ENCODE data around the gene SVBP. TPM values are rescaled to one million over a fixed set of nuclear protein-coding genes. Genes with fewer than 3 reads are reported as not detected.

Gene SVBP
- total RNA-seq, 2 experiments from 2014 or later = 19.8 to 20.6 TPM

DNA sequence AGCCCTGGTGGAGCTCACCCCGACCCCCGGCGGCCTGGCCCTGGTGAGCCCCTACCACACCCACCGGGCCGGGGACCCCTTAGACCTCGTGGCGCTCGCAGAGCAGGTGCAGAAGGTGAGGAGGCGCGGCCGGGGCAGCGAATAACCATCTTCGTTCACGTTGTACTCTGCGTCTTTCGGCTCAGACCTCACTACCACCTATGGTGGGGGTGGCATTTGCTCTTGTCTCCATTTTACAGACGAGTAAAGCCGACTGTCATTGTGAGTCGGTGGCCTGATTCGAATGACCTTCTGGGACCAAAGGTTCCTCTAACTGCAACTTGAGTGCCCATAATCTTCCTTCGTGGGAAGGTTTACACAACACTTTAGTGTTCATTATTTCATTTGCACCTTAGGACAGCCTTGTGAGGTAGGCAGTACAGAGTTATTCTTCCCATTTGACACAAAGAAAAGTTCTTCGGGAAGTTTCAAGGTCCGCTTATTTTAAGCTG, 49.6 kb downstream of the SVBP start:
- ChIA-PET POLR2A (interaction anchor here (0.6 to 1.3 kb wide), 5 partner anchors 10 to 775 kb away, joined by 3 to 5 read pairs (median 3); partner anchors contain the start of genes TMEM269 and ZNF691), CTCF (interaction anchor here (0.7 to 2.7 kb wide), 12 partner anchors 10 to 624 kb away, joined by 3 to 21 read pairs (median 6); partner anchors contain the start of genes ERMAP, PPIH, SVBP and TMEM269)
- peaks cover 23% of the 10 kb centered on the region for H3K36me3 Mint-ChIP-seq (ENCODE audit: low read depth)
- H3K9me3 Mint-ChIP-seq = no peaks in the 10 kb centered on the region
- peak overlapping the region; percentile 97 for H3K27ac Mint-ChIP-seq
- no peaks in the 10 kb centered on the region for H3K27me3 Mint-ChIP-seq
- no peak overlapping the region for H3K4me3 Mint-ChIP-seq
- DNase-seq = no peak
- H3K4me1 Mint-ChIP-seq = peaks cover 35% of the 10 kb centered on the region

DNA sequence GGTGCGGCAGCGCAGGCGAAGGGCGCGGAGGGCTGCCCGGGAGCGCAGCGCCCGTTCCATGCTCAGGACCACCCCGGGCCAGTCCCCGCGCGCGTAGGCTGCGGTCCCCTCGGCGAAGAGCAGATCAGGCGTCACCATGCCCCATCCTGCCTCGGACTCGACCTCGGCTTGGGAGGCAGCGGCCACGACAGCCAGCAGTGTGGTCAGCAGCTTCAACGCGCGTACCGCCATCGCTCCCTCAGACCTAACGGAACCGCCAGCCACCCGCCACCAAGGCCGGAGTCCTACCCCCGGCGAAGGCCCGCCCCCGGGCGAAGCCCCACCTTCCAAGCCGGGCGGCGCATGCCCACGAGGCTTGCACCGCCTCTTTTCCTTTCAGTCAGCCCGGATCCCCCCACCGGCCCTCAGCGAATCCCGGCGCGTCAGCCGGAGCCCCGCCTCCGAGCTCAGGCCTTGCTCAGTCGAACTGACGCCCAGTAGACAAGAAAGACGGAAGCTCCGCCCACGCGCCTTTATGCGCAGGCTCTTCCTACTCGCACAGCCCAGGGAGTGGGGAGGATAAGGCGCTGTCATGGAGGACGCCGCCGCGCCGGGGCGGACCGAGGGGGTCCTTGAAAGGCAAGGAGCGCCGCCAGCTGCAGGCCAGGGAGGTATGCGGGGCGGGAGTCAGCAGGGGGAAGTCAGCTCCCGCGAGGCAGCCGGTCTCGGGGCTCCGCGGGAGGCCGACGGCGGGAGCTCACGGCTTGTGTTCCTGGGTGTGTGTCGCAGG, 50.3 kb downstream of the SVBP start, which contains the start of the genes C1orf50 and P3H1:
C1orf50 (plus strand) TSS at position 509 of the 769 bp plus-strand sequence; CDS start at position 572, 63 bp downstream.
P3H1 (minus strand) TSS at position 288 of the 769 bp plus-strand sequence; CDS start at position 231, 57 bp downstream.
- H3K27ac Mint-ChIP-seq = peak within 1 kb of the TSS; percentile 97
- no peaks in the 10 kb centered on the region for H3K9me3 Mint-ChIP-seq
- no peaks in the 10 kb centered on the region for H3K27me3 Mint-ChIP-seq
- ChIA-PET POLR2A (interaction anchor here (0.6 to 1.3 kb wide), 6 partner anchors 11 to 775 kb away, joined by 3 to 5 read pairs (median 3); partner anchors contain the start of genes TMEM269 and ZNF691), CTCF (interaction anchor here (0.7 to 2.7 kb wide), 15 partner anchors 9 to 624 kb away, joined by 3 to 21 read pairs (median 5); partner anchors contain the start of genes ERMAP, PPIH, SVBP and TMEM269)
- no peak within 1 kb of the TSS for H3K4me3 Mint-ChIP-seq
- H3K4me1 Mint-ChIP-seq = peaks cover 34% of the 10 kb centered on the region
- DNase-seq = peak; percentile 100
- peaks cover 19% of the 10 kb centered on the region for H3K36me3 Mint-ChIP-seq (ENCODE audit: low read depth)

DNA sequence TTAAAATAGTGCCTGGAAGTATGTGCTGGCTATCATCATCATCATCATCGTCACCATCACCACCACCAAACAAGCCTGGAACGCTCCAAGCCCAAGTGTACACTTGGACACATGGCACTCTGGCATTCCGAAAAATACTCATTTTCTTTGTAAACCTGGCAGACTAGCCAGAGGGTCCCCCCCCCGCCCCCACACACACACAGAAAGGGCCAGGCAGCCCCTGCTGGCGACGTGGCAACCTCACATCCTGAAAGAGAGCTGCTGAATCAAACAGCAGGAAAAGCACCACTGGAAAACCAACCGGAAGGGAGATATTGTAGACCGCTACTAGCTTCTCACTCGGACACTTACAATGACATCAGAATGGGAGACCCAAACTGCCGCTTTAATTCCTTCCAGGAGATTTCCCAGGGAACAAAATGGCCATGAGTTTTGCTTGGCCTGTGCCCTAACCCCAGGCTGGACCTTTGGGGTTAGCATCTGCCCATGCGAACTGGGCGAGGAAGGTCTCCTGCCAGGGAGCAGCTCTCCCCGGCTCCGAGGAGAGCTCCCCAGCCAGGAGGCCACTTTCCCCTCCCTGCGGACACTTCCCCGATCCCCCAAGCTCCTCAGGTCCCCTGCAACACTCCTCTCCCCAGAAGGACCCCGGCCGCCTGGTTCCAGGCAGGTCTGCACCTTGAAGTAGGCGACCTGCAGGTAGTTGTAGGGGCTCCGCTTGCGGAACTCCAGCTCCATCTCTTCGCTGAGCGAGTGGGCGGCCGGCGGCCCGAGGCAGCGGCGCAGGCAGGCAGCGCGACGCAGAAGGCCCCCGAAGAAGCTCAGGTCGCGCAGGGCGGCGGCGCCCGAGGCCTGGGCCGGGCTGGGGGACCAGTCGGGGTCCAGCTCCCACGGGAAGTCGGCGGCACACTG, 51.1 kb downstream of the SVBP start:
- H3K36me3 Mint-ChIP-seq (ENCODE audit: low read depth) = peaks cover 19% of the 10 kb centered on the region
- no peak overlapping the region for H3K4me3 Mint-ChIP-seq
- H3K27ac Mint-ChIP-seq = no peak overlapping the region
- ChIA-PET POLR2A (interaction anchor here (0.9 to 1.3 kb wide), 5 partner anchors 11 to 105 kb away, joined by 3 to 5 read pairs (median 3); partner anchors contain the start of genes TMEM269 and ZNF691), CTCF (interaction anchor here (0.8 to 2.7 kb wide), 19 partner anchors 8 to 593 kb away, joined by 3 to 21 read pairs (median 4); partner anchors contain the start of genes ERMAP, PPIH, SVBP and TMEM269)
- peaks cover 33% of the 10 kb centered on the region for H3K4me1 Mint-ChIP-seq
- no peaks in the 10 kb centered on the region for H3K9me3 Mint-ChIP-seq
- DNase-seq = peak; percentile 31
- no peaks in the 10 kb centered on the region for H3K27me3 Mint-ChIP-seq

DNA sequence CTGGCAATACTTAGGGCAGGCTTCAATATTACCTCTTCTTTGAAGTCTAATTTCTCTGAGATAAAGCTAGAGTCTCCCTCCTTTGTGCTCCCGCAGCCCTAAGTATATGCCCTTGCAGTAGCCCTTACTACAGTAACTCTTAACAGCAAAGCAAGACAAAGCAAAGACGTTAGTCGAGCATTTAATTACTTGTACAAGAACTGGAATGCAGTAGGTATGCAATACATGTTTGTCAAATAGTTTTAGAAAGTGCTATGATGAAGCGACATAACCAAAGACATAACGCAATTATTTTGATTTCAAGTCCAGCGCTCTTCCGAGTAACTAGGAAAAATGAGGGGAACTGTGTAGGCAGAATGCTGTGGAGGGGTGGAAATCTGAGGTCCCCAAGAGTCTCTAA, 51.9 kb downstream of the SVBP start:
- CTCF ChIA-PET = interaction anchor here (0.8 to 1.4 kb wide), 5 partner anchors 13 to 310 kb away, joined by 3 to 4 read pairs (median 3); no protein-coding TSS in a partner anchor
- Mint-ChIP-seq H3K4me3 (no peak overlapping the region), H3K36me3 (ENCODE audit: low read depth) (peaks cover 14% of the 10 kb centered on the region), H3K4me1 (peaks cover 28% of the 10 kb centered on the region), H3K27ac (no peak overlapping the region), H3K9me3 (no peaks in the 10 kb centered on the region), H3K27me3 (no peaks in the 10 kb centered on the region)
- DNase-seq = no peak
- POLR2A ChIA-PET = no interaction called here

DNA sequence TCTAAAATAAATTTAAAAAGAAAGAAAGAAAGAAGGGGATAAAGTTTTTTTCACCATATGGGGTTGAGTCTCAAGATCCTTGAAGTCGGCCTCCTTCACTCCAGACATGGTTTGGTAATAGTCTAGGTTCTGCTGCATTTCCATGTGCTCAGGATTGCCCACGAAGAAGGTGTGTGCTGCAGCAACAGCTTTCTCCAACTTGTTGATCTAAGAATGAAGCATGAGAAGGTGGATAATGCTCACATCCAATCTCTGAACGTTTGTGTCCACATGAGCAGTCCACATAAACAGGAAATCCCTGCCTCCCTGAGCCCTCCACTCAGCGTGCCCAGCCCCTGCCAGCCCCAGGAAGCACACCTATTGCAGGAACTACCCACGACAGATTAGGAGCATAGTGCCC, 54.9 kb downstream of the SVBP start:
- POLR2A ChIA-PET = no interaction called here
- H3K9me3 Mint-ChIP-seq = no peaks in the 10 kb centered on the region
- H3K36me3 Mint-ChIP-seq (ENCODE audit: low read depth) = peaks cover 10% of the 10 kb centered on the region
- H3K4me1 Mint-ChIP-seq = peaks cover 4% of the 10 kb centered on the region
- H3K4me3 Mint-ChIP-seq = no peak overlapping the region
- peak overlapping the region; percentile 25 for H3K27ac Mint-ChIP-seq
- no peaks in the 10 kb centered on the region for H3K27me3 Mint-ChIP-seq
- no peak for DNase-seq
- CTCF ChIA-PET = interaction anchor here (0.6 to 1.3 kb wide), 3 partner anchors 16 to 1212 kb away, joined by 3 to 4 read pairs (median 3); partner anchors contain the start of gene ATP6V0B

DNA sequence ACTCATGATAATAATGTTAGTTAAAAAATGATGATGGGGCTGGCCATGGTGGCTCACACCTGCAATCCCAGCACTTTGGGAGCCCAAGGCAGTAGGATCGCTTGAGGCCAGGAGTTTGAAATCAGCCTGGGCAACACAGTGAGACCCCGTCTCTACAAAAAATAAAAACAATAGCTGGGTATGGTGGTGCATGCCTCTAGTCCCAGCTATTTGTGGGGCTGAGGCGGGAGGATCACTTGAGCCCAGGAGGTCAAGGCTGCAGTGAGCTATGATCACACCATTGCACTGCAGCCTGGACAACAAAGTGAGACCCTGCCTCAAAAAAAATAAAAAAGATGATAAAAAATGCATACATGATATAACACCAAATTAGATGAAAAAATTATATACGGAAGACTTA, 55.6 kb downstream of the SVBP start:
- H3K4me1 Mint-ChIP-seq = peaks cover 6% of the 10 kb centered on the region
- H3K27me3 Mint-ChIP-seq = no peaks in the 10 kb centered on the region
- CTCF ChIA-PET = no interaction called here
- peaks cover 15% of the 10 kb centered on the region for H3K36me3 Mint-ChIP-seq (ENCODE audit: low read depth)
- DNase-seq = no peak
- H3K4me3 Mint-ChIP-seq = no peak overlapping the region
- H3K9me3 Mint-ChIP-seq = no peaks in the 10 kb centered on the region
- POLR2A ChIA-PET = no interaction called here
- H3K27ac Mint-ChIP-seq = no peak overlapping the region

DNA sequence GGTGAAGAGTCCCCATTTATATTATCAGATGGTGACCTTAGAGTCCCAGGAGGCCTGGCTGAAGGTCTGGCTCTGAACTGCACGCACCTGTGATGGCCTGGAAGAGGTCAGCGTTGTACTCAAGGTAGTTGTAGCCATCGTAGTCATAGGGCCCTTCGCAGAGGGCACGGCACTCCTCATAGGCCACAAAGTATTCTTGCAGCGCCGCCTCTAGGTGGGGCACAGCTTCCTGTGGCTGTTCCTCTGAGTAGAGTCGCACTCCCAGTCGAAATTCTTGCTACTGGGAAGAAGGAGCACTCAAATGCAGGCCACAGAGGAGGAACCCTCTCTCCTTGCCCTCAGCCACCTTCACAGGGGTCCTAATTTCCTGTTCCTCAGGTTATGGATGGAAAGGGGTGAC, 58.1 kb downstream of the SVBP start:
- H3K27ac Mint-ChIP-seq = no peak overlapping the region
- H3K27me3 Mint-ChIP-seq = no peaks in the 10 kb centered on the region
- peaks cover 29% of the 10 kb centered on the region for H3K36me3 Mint-ChIP-seq (ENCODE audit: low read depth)
- peaks cover 5% of the 10 kb centered on the region for H3K4me1 Mint-ChIP-seq
- no peaks in the 10 kb centered on the region for H3K9me3 Mint-ChIP-seq
- ChIA-PET POLR2A (interaction anchor here (0.6 kb wide), 1 partner anchor 64 kb away, joined by 3 read pairs; no protein-coding TSS in a partner anchor), CTCF (interaction anchor here (0.5 to 1.2 kb wide), 3 partner anchors 12 to 145 kb away, joined by 3 read pairs; no protein-coding TSS in a partner anchor)
- no peak for DNase-seq
- H3K4me3 Mint-ChIP-seq = no peak overlapping the region

DNA sequence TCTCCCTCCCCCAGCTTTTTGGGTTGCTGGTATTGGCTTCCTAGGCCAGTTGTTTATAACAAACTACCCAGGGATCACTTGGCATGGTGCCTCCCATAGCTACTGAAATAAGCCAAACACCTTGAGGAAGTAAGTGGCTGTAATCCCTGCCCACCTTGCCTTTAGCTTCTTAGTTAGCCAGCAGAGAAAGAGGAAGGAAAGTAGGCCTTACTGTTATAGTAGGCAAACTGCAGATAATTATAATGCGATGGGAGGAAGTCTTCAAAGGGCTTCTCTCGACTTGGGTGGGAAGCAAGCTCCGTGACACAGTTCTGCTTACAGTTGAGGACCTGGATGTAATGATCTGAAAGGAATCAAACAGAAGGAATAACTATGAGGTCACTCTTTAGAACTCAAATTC, 58.6 kb downstream of the SVBP start:
- POLR2A ChIA-PET = interaction anchor here (0.6 kb wide), 1 partner anchor 64 kb away, joined by 3 read pairs; no protein-coding TSS in a partner anchor
- H3K4me3 Mint-ChIP-seq = no peak overlapping the region
- no peak for DNase-seq
- peaks cover 5% of the 10 kb centered on the region for H3K4me1 Mint-ChIP-seq
- peaks cover 32% of the 10 kb centered on the region for H3K36me3 Mint-ChIP-seq (ENCODE audit: low read depth)
- no peaks in the 10 kb centered on the region for H3K9me3 Mint-ChIP-seq
- H3K27me3 Mint-ChIP-seq = no peaks in the 10 kb centered on the region
- CTCF ChIA-PET = interaction anchor here (0.5 to 2.2 kb wide), 3 partner anchors 8 to 145 kb away, joined by 3 to 10 read pairs (median 3); partner anchors contain the start of genes C1orf50 and P3H1
- H3K27ac Mint-ChIP-seq = no peak overlapping the region

DNA sequence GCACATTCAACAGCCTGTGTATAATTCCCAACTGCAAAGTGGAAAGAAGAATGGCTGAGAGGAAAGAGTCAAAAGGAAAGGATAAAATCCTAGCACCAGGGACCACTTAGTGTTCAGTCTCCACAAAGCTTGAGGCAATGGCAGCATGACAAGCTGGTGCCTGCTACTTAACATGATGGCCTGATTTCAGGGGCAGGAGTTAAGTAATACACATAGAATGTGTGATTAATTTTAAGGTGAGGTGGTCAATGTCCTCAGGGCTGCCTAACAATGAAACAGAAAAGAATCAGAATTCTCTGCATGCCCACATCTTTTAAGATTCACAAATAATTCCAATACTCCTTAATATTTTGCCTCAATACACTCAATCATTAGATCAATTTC, 59.3 kb downstream of the SVBP start:
- H3K9me3 Mint-ChIP-seq = no peaks in the 10 kb centered on the region
- no peaks in the 10 kb centered on the region for H3K27me3 Mint-ChIP-seq
- ChIA-PET POLR2A (no interaction called here), CTCF (interaction anchor here (2.2 kb wide), 1 partner anchor 9 kb away, joined by 10 read pairs; the partner anchor contains the start of genes C1orf50 and P3H1)
- H3K27ac Mint-ChIP-seq = no peak overlapping the region
- H3K36me3 Mint-ChIP-seq (ENCODE audit: low read depth) = peaks cover 33% of the 10 kb centered on the region
- no peak overlapping the region for H3K4me3 Mint-ChIP-seq
- H3K4me1 Mint-ChIP-seq = peaks cover 5% of the 10 kb centered on the region
- DNase-seq = no peak
